IPS-18a (cell line): ENCODE results near the gene TEPSIN.

Experiments
- H3K27ac ChIP-seq: one replicate; pipeline ENCODE4 v1.5.1; 2013; ENCODE audit warnings: low read length
- H3K27me3 ChIP-seq: one replicate; pipeline ENCODE4 v1.6.1; 2013; ENCODE audit warnings: mild to moderate bottlenecking, low read length; ENCODE audit not compliant: control insufficient read depth, insufficient read depth
- H3K36me3 ChIP-seq: one replicate; pipeline ENCODE4 v1.6.1; 2013; ENCODE audit warnings: low read depth, low read length; ENCODE audit not compliant: control insufficient read depth
- H3K4me1 ChIP-seq: one replicate; pipeline ENCODE4 v1.6.1; 2013; ENCODE audit warnings: low read depth, low read length; ENCODE audit not compliant: control insufficient read depth
- H3K4me3 ChIP-seq: one replicate; pipeline ENCODE4 v1.5.1; 2013; ENCODE audit warnings: low read length
- H3K9ac ChIP-seq: one replicate; pipeline ENCODE4 v1.6.1; 2013; ENCODE audit warnings: mild to moderate bottlenecking, low read length, moderate library complexity
- H3K9me3 ChIP-seq: one replicate; pipeline ENCODE4 v1.6.1; 2013; ENCODE audit warnings: low read depth, low read length; ENCODE audit not compliant: control insufficient read depth

The TEPSIN gene

DNA sequence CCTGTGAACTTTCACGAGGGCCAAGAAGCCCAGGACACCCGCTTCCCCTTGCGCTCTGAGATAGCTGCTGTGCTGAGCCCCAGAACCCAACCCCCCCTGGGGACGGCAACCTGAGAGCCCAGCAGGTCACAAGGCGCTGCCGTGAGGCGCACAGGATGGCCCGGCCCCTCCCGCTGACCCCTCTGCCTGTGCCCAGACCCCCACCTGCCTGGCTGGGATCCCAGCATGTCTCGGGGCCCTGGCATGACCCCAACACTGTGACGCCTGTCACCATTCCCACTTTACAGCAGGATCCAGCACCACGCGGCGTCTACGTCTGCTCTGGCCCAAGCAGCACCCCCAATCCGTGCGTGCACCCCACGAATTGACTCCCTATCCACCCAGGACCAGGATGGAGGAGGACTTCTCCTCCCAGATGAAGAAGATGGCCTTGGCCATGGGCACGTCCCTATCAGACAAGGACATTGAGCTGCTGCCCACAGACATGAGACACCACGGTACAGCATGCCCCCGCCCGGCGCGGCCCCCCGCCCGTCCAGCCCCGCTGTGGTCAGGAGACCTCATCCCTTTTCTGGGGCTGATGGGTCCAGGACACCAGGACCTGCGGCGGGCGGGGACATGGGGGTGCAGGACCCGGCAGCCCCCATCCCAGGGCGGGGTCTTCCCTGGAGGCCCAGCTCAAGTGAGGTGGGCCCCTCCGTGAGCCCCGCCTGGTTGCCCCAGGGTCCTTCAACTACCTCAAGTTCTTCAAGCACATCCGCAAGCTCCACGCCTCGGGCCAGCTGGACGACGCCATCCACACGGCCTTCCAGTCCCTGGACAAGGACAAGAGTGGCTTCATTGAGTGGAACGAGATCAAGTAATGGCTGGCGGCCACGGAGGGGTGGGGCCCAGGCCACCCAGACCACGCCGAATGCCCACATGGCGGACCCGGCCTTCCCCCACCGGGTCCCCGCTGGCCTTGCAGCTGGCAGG lies 57.7 kb downstream of the TEPSIN start:
- H3K4me1 ChIP-seq: no peaks in the 10 kb centered on the region
- no peak overlapping the region for H3K9ac ChIP-seq
- no peak overlapping the region for H3K27ac ChIP-seq
- H3K36me3 ChIP-seq: no peaks in the 10 kb centered on the region
- H3K4me3 ChIP-seq: no peak overlapping the region
- no peaks in the 10 kb centered on the region for H3K27me3 ChIP-seq
- no peaks in the 10 kb centered on the region for H3K9me3 ChIP-seq

- no peak overlapping the region for H3K27ac ChIP-seq
- no peaks in the 10 kb centered on the region for H3K27me3 ChIP-seq
- H3K9ac ChIP-seq: no peak overlapping the region
- no peaks in the 10 kb centered on the region for H3K36me3 ChIP-seq
- no peaks in the 10 kb centered on the region for H3K9me3 ChIP-seq
- no peak overlapping the region for H3K4me3 ChIP-seq
- no peaks in the 10 kb centered on the region for H3K4me1 ChIP-seq
Measured at GRCh38 chr17:81179861-81180260, 59.0 kb downstream of the TEPSIN start.

DNA sequence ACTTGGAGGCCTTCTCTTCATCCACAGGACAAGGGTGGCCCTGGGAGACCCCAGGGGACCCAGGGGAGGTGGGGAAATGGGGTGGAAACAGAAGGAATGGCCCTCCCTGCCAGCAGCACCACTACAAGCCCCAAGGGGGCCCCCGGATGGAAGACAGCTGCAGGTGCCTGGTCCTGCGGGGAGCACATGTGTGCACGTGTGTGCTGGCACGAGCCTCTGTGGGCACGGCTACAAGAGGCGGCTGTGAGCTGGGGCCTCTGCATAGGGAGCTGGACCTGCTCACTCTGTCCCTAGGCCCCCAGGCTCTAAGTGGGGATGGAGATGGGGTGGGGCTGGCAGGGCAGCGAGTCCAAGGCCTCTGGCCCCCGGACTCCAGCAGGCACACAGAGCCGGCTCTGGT lies 59.6 kb downstream of the TEPSIN start:
- Histone ChIP-seq H3K36me3 (no peaks in the 10 kb centered on the region), H3K9ac (no peak overlapping the region), H3K27me3 (no peaks in the 10 kb centered on the region), H3K9me3 (no peaks in the 10 kb centered on the region), H3K4me3 (no peak overlapping the region), H3K27ac (no peak overlapping the region), H3K4me1 (no peaks in the 10 kb centered on the region)
